Measurements from ENCODE around the gene GSPT1. TPM values are rescaled to one million over a fixed set of nuclear protein-coding genes. Genes with fewer than 3 reads are reported as not detected.
"Not testable (repeated sequence)": the region's sequence is repeated elsewhere in the genome, so short reads cannot be mapped to it uniquely, and the experiment has no call there.

Gene GSPT1
- total RNA-seq, 2 donors from 2014 or later = 115 to 209 TPM

DNA sequence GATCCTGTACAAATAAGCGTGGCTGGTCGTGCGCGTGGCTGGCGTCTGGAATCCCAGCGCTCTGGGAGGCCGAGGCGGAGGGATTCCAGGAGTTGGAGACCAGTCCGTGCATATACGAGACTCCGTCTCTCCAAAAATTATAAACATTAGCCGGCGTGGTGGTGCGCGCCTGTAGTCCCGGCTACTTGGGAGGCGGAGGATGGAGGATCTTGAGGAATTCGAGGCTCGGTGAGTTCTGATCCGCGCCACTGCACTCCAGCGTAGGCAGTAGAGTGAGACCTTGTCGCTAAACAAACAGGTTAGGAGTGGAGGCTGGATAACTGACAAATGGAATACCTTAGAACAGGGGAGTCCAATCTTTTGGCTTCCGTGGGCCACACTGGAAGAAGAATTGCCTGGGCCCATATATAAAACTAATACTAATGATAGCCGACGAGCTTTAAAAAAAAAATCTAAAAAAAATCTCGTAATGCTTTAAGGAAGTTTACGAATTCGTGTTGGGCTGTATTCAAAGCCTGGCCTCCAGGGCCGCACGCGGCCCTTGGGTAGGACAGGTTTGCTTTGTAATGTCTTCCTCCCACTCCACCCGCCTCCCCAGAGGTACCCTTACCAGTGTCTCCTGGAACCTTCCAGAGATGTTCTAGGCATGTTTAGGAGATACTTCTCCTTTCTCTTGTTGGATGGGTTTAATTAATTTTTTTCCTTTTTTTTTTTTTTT, 63.5 kb downstream of the GSPT1 start:
- Mint-ChIP-seq H3K4me1 (peaks cover 31% of the 10 kb centered on the region), H3K36me3 (ENCODE audit: low read depth) (peaks cover 82% of the 10 kb centered on the region), H3K9me3 (no peaks in the 10 kb centered on the region), H3K27ac (peak overlapping the region; percentile 98), H3K27me3 (no peaks in the 10 kb centered on the region), H3K4me3 (peak overlapping the region; percentile 99)
- no peak for ATAC-seq (replicated peaks)

- Mint-ChIP-seq H3K27ac (peak within 1 kb of the TSS; percentile 98), H3K9me3 (no peaks in the 10 kb centered on the region), H3K4me3 (peak within 1 kb of the TSS; percentile 99), H3K36me3 (ENCODE audit: low read depth) (peaks cover 82% of the 10 kb centered on the region), H3K4me1 (peaks cover 34% of the 10 kb centered on the region), H3K27me3 (no peaks in the 10 kb centered on the region)
- peak; percentile 93 for ATAC-seq (replicated peaks)
Measured at GRCh38 chr16:11851294-11852091, 64.3 kb downstream of the GSPT1 start, which contains the start of gene RSL1D1. Gene RSL1D1, minus strand, starts transcription at chr16:11851542. Its CDS starts 30 bp downstream, at chr16:11851512.

DNA sequence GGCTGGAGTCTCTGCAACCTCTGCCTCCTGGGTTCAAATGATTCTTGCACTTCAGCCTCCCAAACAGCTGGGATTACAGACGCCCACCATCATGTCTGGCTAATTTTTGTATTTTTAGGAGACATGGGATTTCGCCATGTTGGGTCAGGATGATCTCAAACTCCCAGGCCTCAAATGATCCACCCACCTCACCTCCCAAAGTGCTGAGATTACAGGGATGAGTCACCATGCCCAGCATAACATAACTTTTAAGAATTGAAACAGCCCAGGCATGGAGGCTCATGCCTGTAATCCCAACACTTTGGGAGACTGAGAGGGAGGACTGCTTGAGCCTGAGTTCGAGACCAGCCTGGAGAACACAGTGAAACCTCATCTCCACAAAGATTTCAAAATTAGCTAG, 66.9 kb downstream of the GSPT1 start:
- Mint-ChIP-seq H3K9me3 (no peaks in the 10 kb centered on the region), H3K4me1 (peaks cover 27% of the 10 kb centered on the region), H3K36me3 (ENCODE audit: low read depth) (peaks cover 86% of the 10 kb centered on the region), H3K27ac (peak overlapping the region; percentile 72), H3K27me3 (no peaks in the 10 kb centered on the region), H3K4me3 (peak overlapping the region; percentile 99)
- peak; percentile 13 for ATAC-seq (replicated peaks)

DNA sequence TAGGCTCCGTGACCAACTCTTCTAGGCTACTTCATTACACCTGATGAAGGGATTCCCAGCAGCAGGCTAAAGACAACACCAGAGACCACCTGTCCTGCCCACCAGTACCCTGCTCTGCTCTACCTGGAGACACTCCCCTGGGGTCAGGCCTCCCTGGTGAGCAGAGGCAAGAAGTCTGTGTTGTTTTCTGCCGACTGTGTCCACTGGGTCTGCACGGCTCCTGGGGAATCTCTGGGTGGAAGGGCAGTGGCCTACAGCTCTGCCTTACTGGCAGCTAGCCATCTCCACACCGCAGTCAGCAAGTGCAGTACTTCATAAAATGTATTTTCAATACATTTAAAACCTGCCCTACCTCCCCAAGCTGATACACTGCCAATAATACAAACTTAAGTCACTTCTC, 71.3 kb downstream of the GSPT1 start:
- no peaks in the 10 kb centered on the region for H3K27me3 Mint-ChIP-seq
- peaks cover 99% of the 10 kb centered on the region for H3K36me3 Mint-ChIP-seq (ENCODE audit: low read depth)
- no peak overlapping the region for H3K4me3 Mint-ChIP-seq
- no peaks in the 10 kb centered on the region for H3K9me3 Mint-ChIP-seq
- H3K4me1 Mint-ChIP-seq = peaks cover 20% of the 10 kb centered on the region
- H3K27ac Mint-ChIP-seq = no peak overlapping the region
- ATAC-seq (replicated peaks) = no peak

GRCh38 chr16:11843861-11844260, 71.9 kb downstream of the GSPT1 start:
- H3K27ac Mint-ChIP-seq = no peak overlapping the region
- H3K27me3 Mint-ChIP-seq = no peaks in the 10 kb centered on the region
- ATAC-seq (replicated peaks) = no peak
- peaks cover 15% of the 10 kb centered on the region for H3K4me1 Mint-ChIP-seq
- no peak overlapping the region for H3K4me3 Mint-ChIP-seq
- H3K9me3 Mint-ChIP-seq = no peaks in the 10 kb centered on the region
- H3K36me3 Mint-ChIP-seq (ENCODE audit: low read depth) = peaks cover 99% of the 10 kb centered on the region

- Mint-ChIP-seq H3K4me1 (peaks cover 10% of the 10 kb centered on the region), H3K4me3 (no peak overlapping the region), H3K27me3 (no peaks in the 10 kb centered on the region), H3K9me3 (no peaks in the 10 kb centered on the region), H3K36me3 (ENCODE audit: low read depth) (peaks cover 99% of the 10 kb centered on the region), H3K27ac (no peak overlapping the region)
- no peak for ATAC-seq (replicated peaks)
Measured at GRCh38 chr16:11843206-11843605, 72.5 kb downstream of the GSPT1 start.

GRCh38 chr16:11841026-11841425, 74.7 kb downstream of the GSPT1 start:
- H3K4me1 Mint-ChIP-seq = peaks cover 6% of the 10 kb centered on the region
- no peak overlapping the region for H3K4me3 Mint-ChIP-seq
- H3K36me3 Mint-ChIP-seq (ENCODE audit: low read depth) = peaks cover 99% of the 10 kb centered on the region
- H3K27ac Mint-ChIP-seq = no peak overlapping the region
- ATAC-seq (replicated peaks) = no peak
- H3K9me3 Mint-ChIP-seq = no peaks in the 10 kb centered on the region
- H3K27me3 Mint-ChIP-seq = no peaks in the 10 kb centered on the region

GRCh38 chr16:11836650-11837244, 79.0 kb downstream of the GSPT1 start:
- no peak for ATAC-seq (replicated peaks)
- Mint-ChIP-seq H3K27ac (no peak overlapping the region), H3K9me3 (no peaks in the 10 kb centered on the region), H3K4me3 (no peak overlapping the region), H3K4me1 (no peaks in the 10 kb centered on the region), H3K36me3 (ENCODE audit: low read depth) (peaks cover 59% of the 10 kb centered on the region), H3K27me3 (no peaks in the 10 kb centered on the region)

GRCh38 chr16:11835891-11836649, 79.7 kb downstream of the GSPT1 start:
- H3K27ac Mint-ChIP-seq = no peak overlapping the region
- no peaks in the 10 kb centered on the region for H3K9me3 Mint-ChIP-seq
- no peak for ATAC-seq (replicated peaks)
- no peaks in the 10 kb centered on the region for H3K4me1 Mint-ChIP-seq
- no peak overlapping the region for H3K4me3 Mint-ChIP-seq
- H3K27me3 Mint-ChIP-seq = no peaks in the 10 kb centered on the region
- H3K36me3 Mint-ChIP-seq (ENCODE audit: low read depth) = peaks cover 52% of the 10 kb centered on the region

DNA sequence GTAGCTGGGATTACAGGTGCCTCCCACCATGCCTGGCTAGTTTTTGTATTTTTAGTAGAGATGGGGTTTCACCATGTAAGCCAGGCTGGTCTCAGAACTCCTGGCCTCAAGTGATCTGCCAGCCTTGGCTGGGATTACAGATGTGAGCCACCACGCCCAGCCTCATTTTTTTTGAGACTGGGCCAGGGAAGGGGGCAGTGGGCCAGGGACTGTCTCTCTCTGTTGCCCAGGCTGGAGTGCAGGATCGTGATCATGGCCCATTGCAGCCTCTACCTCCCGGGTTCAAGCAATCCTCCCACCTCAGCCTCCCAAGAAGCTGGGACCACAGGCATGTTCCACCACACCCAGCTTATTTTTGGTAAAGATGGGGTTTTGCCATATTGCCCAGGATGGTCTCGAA, 80.4 kb downstream of the GSPT1 start:
- Mint-ChIP-seq H3K9me3 (no peaks in the 10 kb centered on the region), H3K27me3 (no peaks in the 10 kb centered on the region), H3K27ac (no peak overlapping the region), H3K4me3 (no peak overlapping the region), H3K36me3 (ENCODE audit: low read depth) (peaks cover 44% of the 10 kb centered on the region), H3K4me1 (no peaks in the 10 kb centered on the region)
- ATAC-seq (replicated peaks) = no peak

GRCh38 chr16:11833951-11834695, 81.6 kb downstream of the GSPT1 start:
- Mint-ChIP-seq H3K4me1 (no peaks in the 10 kb centered on the region), H3K4me3 (no peak overlapping the region), H3K27ac (no peak overlapping the region), H3K27me3 (no peaks in the 10 kb centered on the region), H3K9me3 (no peaks in the 10 kb centered on the region), H3K36me3 (ENCODE audit: low read depth) (peaks cover 32% of the 10 kb centered on the region)
- ATAC-seq (replicated peaks) = no peak

GRCh38 chr16:11828696-11829095, 87.1 kb downstream of the GSPT1 start:
- no peak overlapping the region for H3K27ac Mint-ChIP-seq
- H3K27me3 Mint-ChIP-seq = no peaks in the 10 kb centered on the region
- H3K4me3 Mint-ChIP-seq = no peak overlapping the region
- H3K4me1 Mint-ChIP-seq = no peaks in the 10 kb centered on the region
- H3K9me3 Mint-ChIP-seq = no peaks in the 10 kb centered on the region
- no peaks in the 10 kb centered on the region for H3K36me3 Mint-ChIP-seq (ENCODE audit: low read depth)
- no peak for ATAC-seq (replicated peaks)

- not testable (repeated sequence) for ATAC-seq (replicated peaks); H3K4me3 Mint-ChIP-seq; H3K27me3 Mint-ChIP-seq; H3K27ac Mint-ChIP-seq; H3K4me1 Mint-ChIP-seq; H3K9me3 Mint-ChIP-seq; H3K36me3 Mint-ChIP-seq (ENCODE audit: low read depth)
Measured at GRCh38 chr16:11825520-11826165, 90.1 kb downstream of the GSPT1 start.
